ENCODE data around the gene NPFF. TPM values are rescaled to one million over a fixed set of nuclear protein-coding genes. Genes with fewer than 3 reads are reported as not detected.

Gene NPFF
- total and polyA plus RNA-seq, 4 donors: not detected

- no peaks in the 10 kb centered on the region for H3K9me3 ChIP-seq (ENCODE audit: control insufficient read depth in 4 of 4, low read length in 3 of 4)
- TF ChIP-seq, protein P1, sequence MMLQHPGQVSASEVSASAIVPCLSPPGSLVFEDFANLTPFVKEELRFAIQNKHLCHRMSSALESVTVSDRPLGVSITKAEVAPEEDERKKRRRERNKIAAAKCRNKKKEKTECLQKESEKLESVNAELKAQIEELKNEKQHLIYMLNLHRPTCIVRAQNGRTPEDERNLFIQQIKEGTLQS (IDR thresholded peaks at IDR 0.05): no peak
- TF ChIP-seq HNF4G (IDR thresholded peaks at IDR 0.05): no peak
- TF ChIP-seq FOXA2 (IDR thresholded peaks at IDR 0.05): no peak
- no peak for TF ChIP-seq MAX (IDR thresholded peaks at IDR 0.05)
- TF ChIP-seq YY1 (IDR thresholded peaks at IDR 0.05): no peak
- no peak for DNase-seq (ENCODE audit: low spot score)
- H3K27me3 ChIP-seq (ENCODE audit: control insufficient read depth in 4 of 4, insufficient read depth in 4 of 4, low read length in 3 of 4): no peaks in the 10 kb centered on the region
- 86% methylated on average over 2 of the region's 2 CpGs for WGBS
- no peak overlapping the region for H3K9ac ChIP-seq (ENCODE audit: low read depth in 1 of 2, low read length in 2 of 2)
- peaks cover 7 to 65% (median 48%) of the 10 kb centered on the region in 4 donors for H3K36me3 ChIP-seq (ENCODE audit: control insufficient read depth in 4 of 4, insufficient read depth in 3 of 4, low read depth in 1 of 4, low read length in 3 of 4)
- peaks cover 0 to 2% (median under 1%) of the 10 kb centered on the region in 4 donors for H3K4me1 ChIP-seq (ENCODE audit: control insufficient read depth in 4 of 4, insufficient read depth in 4 of 4, low read length in 3 of 4)
- H3K4me3 ChIP-seq (ENCODE audit: low read depth in 1 of 3, low read length in 3 of 3): no peak overlapping the region
- H3K27ac ChIP-seq (ENCODE audit: low read depth in 1 of 2, low read length in 2 of 2): no peak overlapping the region
Observed at GRCh38 chr12:53515291-53515680, 8.0 kb upstream of the NPFF start.

DNA sequence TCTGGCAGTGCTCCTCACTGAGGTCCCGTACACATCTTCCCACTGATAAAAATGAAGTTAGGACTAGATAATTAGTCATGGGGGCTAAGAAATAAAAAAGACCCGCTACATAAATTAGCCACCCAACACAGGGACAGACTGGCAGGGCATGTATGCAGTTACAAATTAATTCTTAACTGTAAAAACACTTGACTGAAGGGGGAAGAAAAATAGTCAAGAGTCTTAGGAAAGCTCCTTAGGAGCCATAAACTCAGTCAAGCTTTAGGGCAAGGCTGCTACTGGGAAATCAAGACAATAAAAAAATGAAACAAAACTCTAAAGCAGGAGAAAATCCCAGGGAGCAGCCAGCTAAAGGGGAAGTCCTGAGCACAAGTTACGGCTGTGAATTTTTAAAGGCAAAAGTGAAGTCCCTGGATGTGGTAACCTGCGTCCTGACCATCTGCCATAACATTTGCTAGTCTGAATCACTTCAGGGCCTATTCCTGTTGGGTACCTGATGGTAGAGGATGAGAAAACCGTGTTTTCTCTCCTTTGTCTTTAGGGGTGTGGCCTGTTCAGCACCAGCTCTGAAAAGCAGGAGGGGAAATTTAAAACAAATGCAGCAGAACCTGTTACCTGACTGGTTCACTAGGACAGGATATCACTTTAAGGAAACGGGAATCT is 7.5 kb upstream of the NPFF start:
- H3K4me1 ChIP-seq (ENCODE audit: control insufficient read depth in 4 of 4, insufficient read depth in 4 of 4, low read length in 3 of 4): peaks cover 0 to 3% (median under 1%) of the 10 kb centered on the region in 4 donors
- H3K36me3 ChIP-seq (ENCODE audit: control insufficient read depth in 4 of 4, insufficient read depth in 3 of 4, low read depth in 1 of 4, low read length in 3 of 4): peaks cover 4 to 63% (median 44%) of the 10 kb centered on the region in 4 donors
- no peak for TF ChIP-seq MAX (IDR thresholded peaks at IDR 0.05)
- TF ChIP-seq, protein P1 (IDR thresholded peaks at IDR 0.05): no peak
- TF ChIP-seq FOXA2 (IDR thresholded peaks at IDR 0.05): no peak
- no peak for TF ChIP-seq HNF4A (conservative IDR thresholded peaks at IDR 0.05)
- no peak for TF ChIP-seq NR2F2 (IDR thresholded peaks at IDR 0.05)
- TF ChIP-seq GABPA (IDR thresholded peaks at IDR 0.05 in 1 of 2, conservative IDR thresholded peaks at IDR 0.05 in 1 of 2): no peak
- no peak for TF ChIP-seq CTCF (IDR thresholded peaks at IDR 0.05; ENCODE audit: low read depth, low read length, missing input control)
- TF ChIP-seq FOXA1 (IDR thresholded peaks at IDR 0.05): no peak
- TF ChIP-seq RXRA (IDR thresholded peaks at IDR 0.05): no peak
- TF ChIP-seq, protein P2, sequence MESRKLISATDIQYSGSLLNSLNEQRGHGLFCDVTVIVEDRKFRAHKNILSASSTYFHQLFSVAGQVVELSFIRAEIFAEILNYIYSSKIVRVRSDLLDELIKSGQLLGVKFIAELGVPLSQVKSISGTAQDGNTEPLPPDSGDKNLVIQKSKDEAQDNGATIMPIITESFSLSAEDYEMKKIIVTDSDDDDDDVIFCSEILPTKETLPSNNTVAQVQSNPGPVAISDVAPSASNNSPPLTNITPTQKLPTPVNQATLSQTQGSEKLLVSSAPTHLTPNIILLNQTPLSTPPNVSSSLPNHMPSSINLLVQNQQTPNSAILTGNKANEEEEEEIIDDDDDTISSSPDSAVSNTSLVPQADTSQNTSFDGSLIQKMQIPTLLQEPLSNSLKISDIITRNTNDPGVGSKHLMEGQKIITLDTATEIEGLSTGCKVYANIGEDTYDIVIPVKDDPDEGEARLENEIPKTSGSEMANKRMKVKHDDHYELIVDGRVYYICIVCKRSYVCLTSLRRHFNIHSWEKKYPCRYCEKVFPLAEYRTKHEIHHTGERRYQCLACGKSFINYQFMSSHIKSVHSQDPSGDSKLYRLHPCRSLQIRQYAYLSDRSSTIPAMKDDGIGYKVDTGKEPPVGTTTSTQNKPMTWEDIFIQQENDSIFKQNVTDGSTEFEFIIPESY (IDR thresholded peaks at IDR 0.05): no peak
- no peak for TF ChIP-seq YY1 (IDR thresholded peaks at IDR 0.05)
- no peak for TF ChIP-seq TAF1 (conservative IDR thresholded peaks at IDR 0.05)
- no peaks in the 10 kb centered on the region for H3K27me3 ChIP-seq (ENCODE audit: control insufficient read depth in 4 of 4, insufficient read depth in 4 of 4, low read length in 3 of 4)
- H3K27ac ChIP-seq (ENCODE audit: low read depth in 1 of 2, low read length in 2 of 2): no peak overlapping the region
- no peaks in the 10 kb centered on the region for H3K9me3 ChIP-seq (ENCODE audit: control insufficient read depth in 4 of 4, low read length in 3 of 4)
- no peak for DNase-seq (ENCODE audit: low spot score)
- no peak overlapping the region for H3K4me3 ChIP-seq (ENCODE audit: low read depth in 1 of 3, low read length in 3 of 3)
- no peak overlapping the region for H3K9ac ChIP-seq (ENCODE audit: low read depth in 1 of 2, low read length in 2 of 2)
- WGBS: 87% methylated on average over 6 of the region's 6 CpGs

Measured in liver (tissue), 9 donors.